WI38 (cell line): ENCODE results near the gene SPTLC2.

Source experiments
- H3K4me3 ChIP-seq: 2 replicates; pipeline ENCODE4 v1.5.1; 2011; ENCODE audit warnings: low read depth, mild to moderate bottlenecking, control low read depth, low read length
- CTCF ChIP-seq: IDR thresholded peaks from 2 replicates; pipeline ENCODE4 v1.5.1; 2012; ENCODE audit warnings: low read depth, mild to moderate bottlenecking, control low read depth, low read length

The SPTLC2 gene

DNA sequence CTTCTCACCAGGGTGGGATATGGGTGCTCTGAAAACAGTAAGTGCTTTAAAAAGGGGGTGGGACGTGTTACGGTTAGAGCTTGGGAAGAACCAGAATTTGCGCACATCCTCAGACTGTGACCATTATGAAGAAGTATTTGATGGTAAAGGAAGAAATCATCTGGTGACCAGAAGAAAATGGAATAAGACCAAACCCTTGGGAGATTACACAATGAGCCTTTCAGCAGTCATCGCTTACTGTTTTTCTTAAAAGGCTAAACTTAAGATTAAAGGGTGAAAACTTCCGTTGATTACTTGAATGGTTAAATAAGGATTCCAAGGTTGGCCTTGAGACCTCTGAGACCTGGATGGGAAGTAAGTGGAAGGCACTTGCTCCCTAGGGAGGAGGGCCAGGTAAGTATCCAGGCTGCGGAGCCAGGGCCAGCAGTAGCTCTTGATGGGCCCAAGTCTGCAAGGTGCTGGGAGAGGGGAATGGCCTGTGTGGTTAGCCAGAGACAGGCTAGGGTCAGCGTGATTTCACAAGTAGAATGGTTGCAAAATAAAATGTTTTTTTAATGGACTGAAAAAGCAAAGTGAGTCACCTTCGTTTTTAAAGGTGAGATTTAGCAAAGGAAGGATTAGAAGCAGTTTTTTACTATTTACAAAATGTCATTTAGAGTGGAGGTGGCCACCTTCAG is 104.8 kb downstream of the SPTLC2 start:
- no peak overlapping the region for H3K4me3 ChIP-seq
- TF ChIP-seq CTCF, result no peak

DNA sequence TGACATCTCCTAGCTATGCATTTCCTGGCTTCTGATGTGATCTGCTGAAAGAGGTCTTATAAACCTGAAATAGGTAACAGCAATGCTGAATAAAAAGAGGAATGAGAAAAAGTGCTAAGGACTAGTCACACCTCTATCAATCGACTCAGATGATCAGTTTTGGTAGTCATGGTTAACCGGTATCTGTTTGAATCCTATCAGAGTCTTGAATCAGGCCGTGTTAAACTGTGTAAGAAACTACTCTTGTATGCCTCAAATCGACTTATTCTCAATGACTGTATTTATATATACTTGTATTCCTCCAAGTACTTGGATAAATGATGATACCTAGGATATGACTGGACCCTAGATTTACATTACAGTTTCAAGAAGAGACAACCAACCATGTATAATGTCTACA is 107.1 kb downstream of the SPTLC2 start:
- no peak for TF ChIP-seq CTCF
- H3K4me3 ChIP-seq, result no peak overlapping the region

DNA sequence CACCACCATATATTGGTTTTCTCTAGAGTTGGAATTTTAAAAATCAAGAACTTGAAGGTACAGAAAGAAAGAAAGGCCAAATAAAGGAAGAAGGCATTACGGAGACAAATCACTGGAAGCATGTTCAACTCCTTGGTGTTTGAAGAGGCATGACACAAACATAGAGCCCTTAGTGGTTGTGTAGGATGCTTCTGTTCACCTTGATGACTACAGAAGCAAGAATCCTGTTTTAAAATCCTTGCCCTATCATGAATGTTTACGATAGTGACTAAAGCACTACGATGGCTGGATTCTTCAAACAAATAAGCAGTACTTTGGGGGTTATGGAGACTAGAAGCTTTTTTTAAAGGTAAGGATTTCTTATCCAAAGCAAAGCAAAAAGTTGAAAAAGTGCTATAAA is 107.6 kb downstream of the SPTLC2 start:
- no peak overlapping the region for H3K4me3 ChIP-seq

DNA sequence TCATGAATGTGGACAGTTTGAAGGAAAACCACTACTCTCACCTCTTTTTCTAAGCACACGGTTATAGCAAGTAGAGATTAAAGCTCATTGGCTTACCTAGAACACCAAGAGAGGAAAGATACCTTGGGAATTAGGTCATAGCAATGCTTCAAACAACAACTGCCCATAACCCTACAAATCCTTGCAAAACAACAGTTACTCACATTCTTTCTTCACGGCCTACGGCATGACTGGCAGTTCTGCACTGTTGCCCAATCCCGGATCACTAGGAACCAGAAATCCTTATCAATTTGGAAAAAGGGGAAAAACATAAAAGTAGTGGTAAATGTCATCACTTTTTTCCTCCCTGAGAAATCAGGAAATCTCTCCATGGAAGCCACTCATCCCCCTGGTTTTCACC is 108.2 kb downstream of the SPTLC2 start:
- no peak overlapping the region for H3K4me3 ChIP-seq
- TF ChIP-seq CTCF, result no peak

More for the DNA sequence above, 107.6 kb downstream of the SPTLC2 start:
- no peak for TF ChIP-seq CTCF

DNA sequence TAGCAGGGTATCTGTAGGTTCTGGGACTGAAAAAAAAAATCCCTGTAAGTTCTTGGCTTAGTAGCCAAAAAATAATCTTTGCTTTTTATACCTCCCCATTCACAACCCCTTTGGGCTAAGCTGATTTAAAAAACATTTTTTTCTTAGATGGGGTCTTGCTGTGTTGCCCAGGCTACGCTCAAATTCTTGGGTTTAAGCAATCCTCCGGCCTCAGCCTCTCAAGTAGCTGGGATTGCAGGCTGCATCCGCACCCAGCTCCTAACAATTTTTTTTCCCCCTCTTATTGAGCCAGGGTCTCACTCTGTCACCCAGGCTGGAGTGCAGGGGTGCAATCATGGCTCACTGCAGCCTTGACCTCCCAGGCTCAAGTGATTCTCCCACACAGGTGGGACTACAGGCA is 108.7 kb downstream of the SPTLC2 start:
- no peak for TF ChIP-seq CTCF
- H3K4me3 ChIP-seq, result no peak overlapping the region

- H3K4me3 ChIP-seq, result no peak overlapping the region
- TF ChIP-seq CTCF, result no peak
Observed at GRCh38 chr14:77505031-77505430, 111.4 kb downstream of the SPTLC2 start.

DNA sequence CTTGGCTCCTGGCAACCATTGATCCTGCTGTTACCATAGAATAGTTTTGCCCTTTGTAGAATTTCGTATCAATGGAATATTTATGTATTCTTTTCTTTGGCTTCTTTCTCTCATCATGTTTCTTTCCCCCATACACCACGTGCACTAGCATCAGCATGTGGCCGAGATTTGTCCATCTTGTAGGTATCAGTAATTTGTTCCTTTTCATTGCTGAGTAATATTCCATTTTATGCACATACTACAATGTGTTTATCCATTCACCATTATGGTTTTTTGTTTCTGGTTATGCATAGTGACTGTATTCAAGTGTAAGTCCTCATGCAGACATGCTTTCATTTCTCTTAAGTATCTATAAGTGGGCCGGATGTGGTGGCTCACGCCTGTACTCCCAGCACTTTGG is 113.3 kb downstream of the SPTLC2 start:
- TF ChIP-seq CTCF, result no peak
- H3K4me3 ChIP-seq, result no peak overlapping the region
